Activated CD8-positive, alpha-beta memory T cell treated with anti-CD3 and anti-CD28 coated beads, Interleukin-2, amount 50 U/mL, for 1 hour (primary cell): ENCODE data around the gene DNAJB12.

Experiments
- DNase-seq: peaks from one replicate; pipeline ENCODE4 v3.0.0-alpha.2; 2020; ENCODE audit errors: extremely low read depth

DNAJB12 gene

DNA sequence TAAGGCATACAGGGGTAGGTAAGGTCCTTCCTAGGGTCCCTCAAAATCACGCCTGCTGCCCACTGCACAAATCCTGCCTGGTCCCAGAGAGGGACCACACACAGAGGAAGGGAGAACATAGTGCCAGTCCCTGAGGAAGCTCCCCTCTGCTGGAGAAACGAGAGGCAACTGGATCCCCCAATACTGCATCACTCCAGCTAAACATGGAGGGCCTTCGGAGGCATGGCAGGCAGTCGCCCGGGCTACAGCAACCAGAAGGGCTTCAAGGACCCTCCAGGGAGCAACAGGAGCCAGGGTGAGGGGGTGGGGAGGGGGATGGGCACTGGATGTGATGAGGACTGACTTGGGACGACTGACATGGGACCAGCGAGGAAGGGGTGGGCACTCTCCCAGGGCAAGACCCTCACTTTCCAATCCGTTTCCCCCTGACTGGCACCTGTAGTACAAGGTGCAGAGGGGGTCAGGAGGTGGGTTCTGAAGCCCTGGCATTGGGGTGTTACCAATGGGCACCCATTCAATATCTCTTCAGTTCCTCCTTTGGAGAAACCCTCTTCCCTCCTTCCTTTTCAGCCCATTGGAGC lies 59.3 kb downstream of the DNAJB12 start:
- DNase-seq: no peak

GRCh38 chr10:72292223-72292691 lies 62.5 kb downstream of the DNAJB12 start:
- no peak for DNase-seq

- DNase-seq: no peak
Observed at GRCh38 chr10:72291019-72291532, 63.6 kb downstream of the DNAJB12 start.

DNA sequence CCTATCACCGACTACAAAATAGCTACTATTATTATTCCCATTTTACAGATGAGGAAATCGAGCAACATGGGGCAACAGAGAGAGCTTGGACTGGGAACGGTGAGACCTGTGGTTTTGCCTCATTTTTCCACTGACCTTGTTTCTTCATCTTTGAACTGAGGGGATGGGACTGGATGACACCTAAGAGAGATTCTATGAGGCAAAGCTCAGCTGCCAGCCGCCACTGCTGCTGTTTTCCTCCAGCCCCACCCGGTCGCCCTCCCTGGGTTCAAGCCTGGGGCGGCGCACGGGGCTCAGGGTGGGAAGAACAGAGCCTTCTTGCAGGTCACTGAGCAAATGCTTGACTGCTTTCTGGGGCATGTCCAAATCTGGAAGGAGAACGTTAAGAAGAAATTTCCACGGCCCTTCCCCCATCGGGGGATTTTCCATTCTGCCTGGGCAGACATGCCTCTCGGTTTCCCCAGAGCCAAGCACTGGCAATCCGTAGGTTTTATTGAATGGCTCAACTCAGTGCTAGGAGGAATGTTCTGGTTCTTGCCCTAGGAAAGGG lies 68.7 kb downstream of the DNAJB12 start:
- no peak for DNase-seq

- DNase-seq: no peak
Observed at GRCh38 chr10:72283131-72283530, 71.6 kb downstream of the DNAJB12 start.
